ENCODE measurements around the gene NBPF1. TPM values are rescaled to one million over a fixed set of nuclear protein-coding genes. Genes with fewer than 3 reads are reported as not detected.
"Not testable (repeated sequence)": the region's sequence is repeated elsewhere in the genome, so short reads cannot be mapped to it uniquely, and the experiment has no call there.

Gene NBPF1
- total and polyA plus RNA-seq, 5 experiments from 2014 or later = 9.1 to 48.1 (median 18.9) TPM

DNA sequence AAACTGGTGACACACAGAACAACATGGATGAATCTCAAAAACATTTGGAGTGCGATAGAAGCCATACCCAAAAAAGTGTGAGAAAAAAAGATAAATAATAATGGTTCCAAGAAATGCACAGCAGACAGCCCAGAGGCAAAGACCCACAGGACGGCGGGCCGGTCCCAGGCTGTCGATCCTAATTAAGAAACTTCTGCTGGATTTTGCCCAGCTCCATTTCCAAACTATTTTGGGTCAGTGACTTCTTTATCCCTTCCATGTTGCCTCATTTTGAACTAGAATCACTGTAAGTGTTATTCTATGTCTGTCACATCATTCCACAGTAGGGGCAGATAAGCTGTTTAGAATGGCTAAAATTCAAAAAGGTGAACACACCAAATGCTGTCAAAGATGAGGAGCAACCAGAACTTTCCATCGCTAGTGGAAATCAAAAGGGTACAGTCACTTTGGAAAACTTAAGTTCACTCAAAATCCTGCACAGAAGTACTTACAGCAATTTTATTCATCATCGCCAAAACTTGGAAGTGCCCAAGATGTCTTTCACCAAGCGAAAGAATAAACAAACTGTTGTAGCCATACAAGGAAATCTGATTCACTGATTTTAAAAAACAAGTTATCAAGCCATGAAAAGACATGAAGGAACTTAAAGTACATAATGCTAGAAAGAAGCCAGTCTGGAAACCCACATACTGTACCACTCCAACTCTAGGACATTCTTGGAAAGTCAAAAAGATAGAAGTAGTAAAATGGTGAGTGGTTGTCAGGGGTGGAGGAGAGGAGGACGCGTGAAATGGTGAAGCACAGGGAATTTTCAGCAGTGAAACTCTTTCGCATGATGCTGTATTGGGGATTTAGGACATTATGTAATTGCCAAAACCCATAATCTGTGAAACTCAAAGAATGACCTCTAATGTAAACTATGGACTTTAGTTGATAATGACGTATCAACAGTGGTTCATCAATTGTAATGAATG lies 7.5 kb downstream of the NBPF1 start:
- ATAC-seq (no peak), DNase-seq (peak in 1 of 10 donors; percentile 19)
- Mint-ChIP-seq H3K4me3 (no peak overlapping the region), H3K27ac (no peak overlapping the region), H3K9me3 (no peaks in the 10 kb centered on the region), H3K27me3 (no peaks in the 10 kb centered on the region), H3K36me3 (no peaks in the 10 kb centered on the region), H3K4me1 (no peaks in the 10 kb centered on the region)
- POLR2A ChIA-PET = no interaction called here

DNA sequence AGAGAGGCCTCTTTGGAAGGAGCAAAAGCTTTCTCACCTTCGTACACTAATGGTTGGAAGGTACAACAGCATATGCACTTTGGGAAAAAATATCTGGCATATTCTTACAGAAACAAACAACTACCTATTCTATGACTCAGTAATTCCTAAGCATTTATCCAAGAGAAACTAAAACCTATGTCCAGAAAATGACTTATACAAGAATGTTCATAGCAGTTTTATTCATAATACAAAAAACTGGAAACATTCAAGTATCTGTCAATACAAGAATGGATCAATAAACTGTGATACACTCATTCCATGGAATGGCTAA lies 8.2 kb downstream of the NBPF1 start:
- Mint-ChIP-seq H3K36me3 (no peaks in the 10 kb centered on the region), H3K4me3 (no peak overlapping the region), H3K27ac (no peak overlapping the region), H3K9me3 (no peaks in the 10 kb centered on the region), H3K4me1 (no peaks in the 10 kb centered on the region), H3K27me3 (no peaks in the 10 kb centered on the region)
- ATAC-seq = no peak
- DNase-seq = no peak
- POLR2A ChIA-PET = no interaction called here

DNA sequence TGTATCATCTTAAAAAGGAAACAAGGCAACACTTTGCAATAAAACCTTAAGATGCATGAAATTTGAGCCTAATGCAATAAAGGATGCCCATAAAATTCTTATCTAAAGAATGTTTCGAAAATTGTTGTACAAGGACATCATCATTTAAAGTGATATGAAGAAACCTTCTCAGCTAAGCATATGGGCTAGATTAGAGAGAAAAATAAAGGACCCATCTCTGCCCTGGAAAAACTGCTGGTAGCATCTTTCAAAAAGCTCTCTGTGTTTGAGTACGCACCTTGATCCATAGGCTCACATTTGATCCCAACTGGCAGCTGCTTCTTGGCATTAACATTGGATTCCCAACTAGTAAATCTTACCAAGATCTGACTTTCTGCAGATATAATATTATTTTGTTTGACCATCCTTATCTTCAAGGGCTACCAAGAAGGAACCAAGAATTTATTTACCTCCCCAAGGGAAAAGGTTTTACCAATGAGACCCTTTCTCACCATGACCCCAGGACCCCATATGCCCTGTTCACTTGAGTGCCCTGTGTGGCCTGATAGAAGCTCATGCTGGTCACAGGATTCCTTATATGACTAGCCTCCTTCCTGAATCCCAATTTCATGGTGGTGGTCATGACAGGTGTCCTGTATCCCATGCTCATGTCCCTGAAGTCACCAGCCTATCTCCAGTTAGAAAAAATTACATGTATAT lies 8.7 kb downstream of the NBPF1 start:
- H3K27ac Mint-ChIP-seq, H3K9me3 Mint-ChIP-seq, POLR2A ChIA-PET, H3K4me1 Mint-ChIP-seq, H3K4me3 Mint-ChIP-seq, ATAC-seq, H3K36me3 Mint-ChIP-seq, H3K27me3 Mint-ChIP-seq: not testable (repeated sequence)
- DNase-seq = peak in 1 of 10 donors; percentile 53

DNA sequence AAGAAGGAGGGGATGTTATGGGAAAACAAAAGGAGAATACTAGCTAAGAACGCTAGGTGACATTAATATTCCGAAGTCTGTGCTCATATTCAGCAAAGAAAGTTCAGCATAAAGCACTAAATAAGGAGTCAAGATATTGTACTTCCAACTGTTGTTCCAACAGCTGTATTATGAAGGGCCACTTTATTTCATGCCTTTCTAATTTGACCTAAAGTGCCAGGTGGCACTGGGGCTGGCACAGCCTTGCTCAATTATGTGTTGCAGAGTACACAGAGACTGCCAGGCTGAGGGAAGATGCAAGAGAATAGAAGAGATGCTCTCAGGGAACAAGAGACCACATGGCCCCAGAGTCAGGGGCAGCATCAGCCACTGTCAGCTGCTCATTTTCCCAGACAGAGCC lies 9.7 kb downstream of the NBPF1 start:
- ATAC-seq, POLR2A ChIA-PET, H3K4me1 Mint-ChIP-seq, H3K27ac Mint-ChIP-seq, H3K4me3 Mint-ChIP-seq, H3K36me3 Mint-ChIP-seq, H3K9me3 Mint-ChIP-seq, H3K27me3 Mint-ChIP-seq: not testable (repeated sequence)
- DNase-seq = peak in 1 of 10 donors; percentile 15

DNA sequence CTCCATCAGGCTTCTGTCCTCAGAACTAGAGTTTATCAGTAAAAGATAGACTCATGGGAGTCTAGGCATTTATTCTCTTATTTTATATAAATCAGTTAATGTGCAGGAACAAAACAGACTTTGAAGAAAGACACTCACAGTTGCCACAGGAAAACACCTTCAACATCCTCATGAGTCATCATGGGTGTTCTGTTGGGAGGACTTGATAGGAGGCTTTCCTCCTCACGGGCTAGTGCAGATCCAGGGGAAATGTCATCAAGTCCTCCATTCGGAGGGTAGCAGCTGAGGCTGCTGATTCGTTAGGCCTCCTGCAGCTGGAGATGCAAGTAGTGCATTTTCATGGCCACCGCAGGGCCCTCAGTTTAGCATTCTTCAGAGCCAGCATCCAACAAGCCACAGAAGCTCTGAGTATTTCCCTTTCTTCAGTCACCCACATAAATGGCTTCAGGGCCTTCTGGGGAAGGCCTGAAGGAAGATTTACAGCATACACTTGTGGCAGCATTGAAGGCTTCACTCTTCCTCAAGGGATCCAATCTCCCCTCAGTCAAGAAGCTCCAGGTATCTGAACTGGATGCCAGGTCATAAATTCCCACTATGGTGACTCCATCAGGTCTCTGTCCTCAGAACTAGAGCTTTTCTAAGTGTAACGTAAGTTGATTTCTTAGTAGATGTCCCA lies 10.9 kb downstream of the NBPF1 start:
- not testable (repeated sequence) for DNase-seq, H3K4me3 Mint-ChIP-seq, H3K27ac Mint-ChIP-seq, H3K27me3 Mint-ChIP-seq, H3K36me3 Mint-ChIP-seq, ATAC-seq, H3K4me1 Mint-ChIP-seq, H3K9me3 Mint-ChIP-seq
- POLR2A ChIA-PET = interaction anchor here (0.7 kb wide), 1 partner anchor 11 kb away, joined by 3 read pairs; the partner anchor contains the start of gene NBPF1

DNA sequence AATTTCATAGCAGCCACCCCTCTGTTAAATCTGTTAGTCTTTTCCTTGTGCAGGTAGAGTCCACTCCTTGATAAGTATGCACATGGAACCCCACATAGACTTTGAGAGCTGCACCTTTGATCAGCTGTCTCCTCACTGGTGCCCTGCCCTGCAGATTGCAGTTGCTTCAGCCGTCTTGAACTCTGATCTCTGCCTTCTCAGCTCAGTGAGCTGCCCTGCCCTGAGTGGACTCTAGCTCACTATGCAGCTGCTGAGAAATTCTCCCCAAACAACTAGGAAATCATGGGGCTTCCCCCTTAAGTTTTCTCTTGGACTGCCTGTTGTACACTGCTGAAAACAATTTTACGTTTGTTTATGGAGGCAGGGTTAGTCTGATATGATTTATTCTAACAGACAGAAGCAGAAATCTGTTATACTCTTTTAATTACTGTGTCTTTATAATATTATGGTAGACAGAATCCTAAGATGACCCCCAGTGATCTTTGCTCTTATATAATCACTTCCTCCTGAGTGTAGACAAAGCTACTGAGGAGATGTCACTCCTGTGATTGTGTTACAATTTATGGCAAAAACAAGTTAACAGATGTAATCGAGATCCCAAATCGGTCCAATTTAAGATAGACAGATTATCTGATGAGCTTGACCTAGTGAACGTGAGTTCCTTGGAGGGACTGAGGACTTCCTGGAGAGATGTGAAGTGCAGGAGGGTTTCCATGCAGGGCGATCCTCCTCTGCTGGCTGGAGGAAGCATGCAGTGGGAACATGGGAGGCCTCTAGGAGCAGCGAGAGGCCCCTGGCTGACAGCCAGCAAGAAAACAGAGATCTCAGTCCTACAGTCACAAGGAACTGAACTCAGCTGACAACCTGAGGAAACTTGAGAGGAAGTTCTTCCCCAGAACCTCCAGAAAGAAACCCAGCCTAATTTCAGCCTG lies 12.2 kb downstream of the NBPF1 start:
- H3K27ac Mint-ChIP-seq, POLR2A ChIA-PET, H3K9me3 Mint-ChIP-seq, DNase-seq, ATAC-seq, H3K4me1 Mint-ChIP-seq, H3K27me3 Mint-ChIP-seq, H3K36me3 Mint-ChIP-seq, H3K4me3 Mint-ChIP-seq: not testable (repeated sequence)

DNA sequence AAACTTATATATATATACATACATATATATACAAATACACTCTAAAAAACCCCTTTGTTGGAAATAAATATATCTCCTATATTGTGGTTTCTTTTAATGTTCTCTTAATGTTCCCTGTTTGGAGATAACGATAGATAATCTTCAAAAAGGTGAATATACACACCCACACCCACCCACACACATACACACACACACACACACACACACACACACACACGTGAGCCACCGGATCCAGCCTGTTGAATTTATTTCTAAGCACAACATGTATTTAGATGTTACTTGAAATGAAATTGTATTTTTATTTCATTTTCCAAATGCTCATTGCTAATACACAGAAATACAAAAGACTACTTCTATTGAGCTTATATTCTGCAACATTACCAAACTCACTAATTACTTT lies 14.0 kb downstream of the NBPF1 start:
- DNase-seq, H3K36me3 Mint-ChIP-seq, H3K27me3 Mint-ChIP-seq, H3K27ac Mint-ChIP-seq, H3K9me3 Mint-ChIP-seq, POLR2A ChIA-PET, H3K4me1 Mint-ChIP-seq, H3K4me3 Mint-ChIP-seq, ATAC-seq: not testable (repeated sequence)

DNA sequence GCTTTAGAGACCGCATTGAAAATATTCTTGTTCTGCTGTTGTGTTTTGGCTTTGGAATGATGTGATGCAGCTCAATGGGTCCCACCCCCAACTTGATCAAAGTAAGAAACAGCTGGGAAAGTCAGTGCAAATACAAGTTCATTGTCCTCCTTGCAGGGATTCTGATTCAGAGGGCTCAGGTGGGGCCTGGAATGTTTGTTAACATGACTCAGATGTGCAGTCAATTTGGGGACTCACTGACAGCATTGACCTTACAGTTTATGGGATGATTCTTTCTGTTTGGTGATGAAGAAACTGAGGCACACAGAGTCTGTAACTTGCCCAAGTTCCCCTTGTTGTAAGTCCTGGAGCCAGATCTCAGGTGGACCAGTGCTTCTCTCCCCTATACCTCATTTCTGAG lies 18.1 kb downstream of the NBPF1 start:
- H3K4me3 Mint-ChIP-seq, H3K36me3 Mint-ChIP-seq, H3K9me3 Mint-ChIP-seq, ATAC-seq, H3K4me1 Mint-ChIP-seq, H3K27me3 Mint-ChIP-seq, POLR2A ChIA-PET, H3K27ac Mint-ChIP-seq, DNase-seq: not testable (repeated sequence)

DNA sequence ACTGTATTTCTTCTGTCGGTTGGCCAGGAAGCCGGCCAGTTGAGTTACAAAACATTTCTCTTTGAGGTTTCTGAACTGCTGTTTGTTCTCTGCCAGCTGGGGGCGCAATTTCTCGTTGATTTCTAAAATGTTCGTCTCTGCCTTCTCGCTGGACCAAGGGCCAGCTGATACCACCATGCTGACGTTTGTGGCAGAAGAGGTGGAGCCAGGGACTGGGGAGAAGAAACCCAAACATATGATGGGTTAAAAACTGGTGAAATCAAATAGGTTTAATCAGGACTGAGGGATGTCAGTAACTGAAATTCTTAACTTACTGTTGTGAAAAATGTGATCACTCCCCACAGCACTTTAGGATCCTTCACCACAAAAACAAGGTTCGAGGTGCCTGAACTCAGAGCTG lies 21.5 kb downstream of the NBPF1 start:
- H3K9me3 Mint-ChIP-seq, H3K4me3 Mint-ChIP-seq, H3K36me3 Mint-ChIP-seq, H3K4me1 Mint-ChIP-seq, H3K27me3 Mint-ChIP-seq, POLR2A ChIA-PET, DNase-seq, H3K27ac Mint-ChIP-seq, ATAC-seq: not testable (repeated sequence)

DNA sequence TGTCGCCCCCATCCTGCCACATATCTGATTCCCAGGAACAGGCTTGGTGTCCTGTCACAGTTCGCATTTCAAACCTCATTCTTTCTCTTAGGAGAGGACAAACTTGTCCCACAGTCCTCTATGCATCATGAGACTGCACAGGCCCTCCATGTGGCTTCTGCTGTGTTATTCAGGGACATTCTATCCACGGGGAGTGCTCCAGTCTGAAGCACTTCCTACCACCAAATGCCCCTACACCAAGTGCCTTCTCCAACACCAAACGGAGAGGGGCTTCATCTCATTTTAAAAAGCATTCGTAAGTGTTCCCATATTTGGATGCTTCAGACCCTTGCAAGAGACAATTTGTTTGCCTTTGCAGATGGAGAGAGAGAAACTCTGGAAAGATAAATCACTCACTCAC lies 25.3 kb downstream of the NBPF1 start:
- H3K4me1 Mint-ChIP-seq, POLR2A ChIA-PET, H3K27ac Mint-ChIP-seq: not testable (repeated sequence)

DNA sequence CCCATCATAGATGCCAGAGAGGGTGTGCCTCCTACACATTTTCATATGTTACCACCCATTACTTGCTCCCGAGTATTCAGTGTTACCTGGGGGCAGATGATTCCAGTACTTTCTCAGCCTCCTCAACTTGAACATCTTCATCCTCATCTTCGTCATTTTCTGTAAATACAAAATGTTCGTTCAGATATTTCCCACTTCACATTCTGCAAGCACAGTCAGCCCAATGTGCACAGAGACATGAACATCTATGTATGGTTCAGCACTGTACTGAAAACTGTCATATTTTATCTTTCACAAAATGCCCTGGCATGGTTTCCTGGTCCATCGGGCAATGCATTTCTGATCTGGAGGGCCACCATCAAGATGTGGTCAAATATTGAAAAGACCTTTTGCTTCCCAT lies 25.7 kb downstream of the NBPF1 start:
- H3K9me3 Mint-ChIP-seq, H3K4me1 Mint-ChIP-seq, POLR2A ChIA-PET, H3K27ac Mint-ChIP-seq, ATAC-seq, H3K27me3 Mint-ChIP-seq, H3K4me3 Mint-ChIP-seq, DNase-seq: not testable (repeated sequence)
- peaks cover 0 to 23% (median 0%) of the 10 kb centered on the region in 3 donors for H3K36me3 Mint-ChIP-seq

More for the DNA sequence above, 25.3 kb downstream of the NBPF1 start:
- H3K4me3 Mint-ChIP-seq, ATAC-seq, H3K9me3 Mint-ChIP-seq, DNase-seq, H3K27me3 Mint-ChIP-seq: not testable (repeated sequence)
- H3K36me3 Mint-ChIP-seq = peaks cover 0 to 23% (median 0%) of the 10 kb centered on the region in 3 donors

DNA sequence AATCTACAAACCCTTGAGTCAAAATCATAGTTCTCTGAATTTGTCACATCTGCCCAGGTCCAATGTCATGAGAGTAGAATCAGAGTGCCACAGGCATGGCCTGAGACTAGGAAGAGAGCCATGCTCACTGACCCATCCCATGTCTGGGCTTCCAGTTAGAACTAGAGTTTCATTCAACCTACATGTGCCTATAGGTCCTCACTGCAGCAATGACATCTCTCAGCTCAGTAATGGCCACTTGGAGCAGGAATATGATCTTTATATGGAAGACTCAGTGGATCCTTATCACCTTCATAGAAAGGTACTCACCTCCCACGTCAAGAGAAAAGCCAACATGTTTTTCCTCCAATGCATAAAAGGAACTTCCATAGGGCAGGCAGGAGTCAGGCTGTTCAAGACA lies 48.0 kb downstream of the NBPF1 start:
- H3K27ac Mint-ChIP-seq, H3K36me3 Mint-ChIP-seq, DNase-seq, H3K9me3 Mint-ChIP-seq, H3K27me3 Mint-ChIP-seq, H3K4me3 Mint-ChIP-seq, ATAC-seq, POLR2A ChIA-PET, H3K4me1 Mint-ChIP-seq: not testable (repeated sequence)
